NOMO-1 treated with DMSO at 0.1 percent for 48 hours (cell line): ENCODE results near the gene SEPTIN6.

Experiments used
- DNase-seq: peaks from one replicate; lab custom pipeline; 2025; ENCODE audit not compliant: unreplicated experiment; lab: John Stamatoyannopoulos, UW

SEPTIN6 gene

DNA sequence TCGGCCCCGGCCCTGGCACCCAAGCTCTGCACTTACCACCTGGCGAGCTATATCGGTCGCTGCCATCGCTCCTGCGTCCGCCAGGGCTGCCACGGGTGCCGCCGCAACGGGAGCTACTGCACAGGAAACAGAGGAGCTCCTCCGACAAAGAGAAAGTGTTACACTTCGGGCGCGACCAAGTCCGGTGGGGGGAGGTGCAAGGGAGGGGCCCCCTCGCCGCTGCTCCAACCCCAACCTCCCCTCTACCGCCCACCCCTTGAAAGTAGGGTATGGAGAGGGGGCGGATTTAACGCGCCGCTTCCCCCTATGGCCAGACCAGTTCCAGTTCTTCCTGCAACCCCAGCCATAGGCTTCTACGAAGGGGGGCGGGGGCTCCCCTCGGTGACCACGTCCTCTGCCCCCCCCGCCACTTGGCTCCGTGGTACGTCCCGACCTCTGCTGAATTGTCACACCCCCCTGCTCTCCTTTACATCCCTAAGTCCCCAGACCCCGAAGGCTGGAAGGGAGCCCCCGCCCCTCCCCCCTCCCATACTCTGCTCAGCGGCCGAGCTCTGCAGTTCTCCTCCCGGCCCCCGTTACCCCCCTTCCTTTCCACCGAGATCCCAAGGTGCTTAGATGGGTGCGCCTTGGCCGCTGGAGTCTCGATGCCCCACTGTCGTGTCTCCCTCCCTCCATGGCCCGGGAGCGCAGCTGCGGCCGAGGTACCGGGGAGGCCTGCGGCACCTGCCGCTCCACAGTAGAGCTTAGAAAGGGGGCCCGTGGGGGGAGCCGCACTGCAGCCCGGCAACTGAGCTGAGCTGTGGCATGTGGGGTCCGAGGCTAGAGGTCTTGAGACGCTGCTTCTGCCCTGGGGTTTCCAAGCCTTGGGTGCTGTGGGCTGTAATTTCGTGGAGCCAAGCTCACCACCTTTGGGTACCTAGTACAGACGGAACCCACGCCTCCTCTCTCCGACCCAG is at the start of gene SEPTIN6:
Gene SEPTIN6 (minus strand): TSS at position 129 of the 956 bp plus-strand sequence. CDS start 63 bp downstream, at position 66.
- DNase-seq, result peak; percentile 82

DNA sequence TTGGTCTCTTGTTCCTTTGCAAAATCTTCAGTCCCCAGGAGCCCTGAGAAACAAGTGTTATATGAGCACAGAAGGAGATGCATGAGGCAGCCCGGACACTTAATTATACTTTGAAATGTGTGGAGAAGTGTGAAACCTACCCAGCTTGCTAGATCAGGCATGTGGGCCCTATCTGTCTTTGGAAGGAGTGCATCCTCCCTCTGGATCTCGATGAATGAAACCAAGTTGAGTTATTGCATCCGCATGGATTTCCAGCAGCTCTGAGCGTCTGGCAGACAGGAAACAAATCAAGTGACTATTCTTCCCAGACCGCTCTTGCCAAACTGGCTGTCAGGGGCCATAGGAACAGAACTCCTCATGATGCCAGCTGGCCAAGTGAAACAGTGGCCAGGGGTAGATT is 45.8 kb upstream of the SEPTIN6 start:
- no peak for DNase-seq

DNA sequence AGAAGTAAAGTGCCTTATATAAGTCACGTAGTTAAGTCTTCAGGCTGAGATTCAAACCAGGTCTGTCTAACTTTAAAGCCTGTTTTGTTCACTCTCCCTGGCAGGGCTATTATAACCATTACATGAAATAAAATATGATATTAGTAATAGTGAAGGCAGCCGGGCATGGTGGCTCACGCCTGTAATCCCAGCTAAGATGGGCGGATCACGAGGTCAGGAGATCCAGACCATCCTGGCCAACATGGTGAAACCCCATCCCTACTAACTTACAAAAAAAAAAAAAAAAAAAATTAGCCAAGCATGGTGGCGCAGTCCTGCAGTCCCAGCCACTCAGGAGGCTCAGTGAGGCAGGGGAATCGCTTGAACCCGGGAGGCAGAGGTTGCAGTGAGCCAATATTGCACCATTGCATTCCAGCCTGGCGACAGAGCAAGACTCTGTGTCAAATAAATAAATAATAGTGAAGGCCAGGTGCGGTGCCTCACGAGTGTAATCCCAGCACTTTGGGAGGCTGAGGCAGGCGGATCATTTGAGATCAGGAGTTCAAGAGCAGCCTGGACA is 43.3 kb upstream of the SEPTIN6 start:
- no peak for DNase-seq

DNA sequence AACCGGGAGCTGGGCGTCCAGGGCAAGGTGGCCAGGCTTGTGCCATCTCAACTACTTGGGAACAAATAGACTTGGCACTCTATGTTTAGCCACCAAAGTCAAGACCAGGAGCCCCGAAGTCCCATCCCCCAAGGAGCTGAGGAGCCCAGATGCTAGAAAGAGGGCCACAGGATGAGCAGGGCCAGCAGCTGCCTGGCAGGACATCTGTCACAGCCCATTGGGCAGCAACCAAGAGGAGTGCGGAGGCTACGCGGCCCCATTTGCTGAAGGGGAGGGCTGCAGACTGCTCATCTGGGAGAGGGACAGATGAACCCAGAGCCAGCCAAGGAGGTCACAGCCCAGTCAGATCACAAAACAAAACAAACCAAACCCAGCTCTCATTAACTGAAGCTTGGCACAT is 42.5 kb upstream of the SEPTIN6 start:
- no peak for DNase-seq

DNA sequence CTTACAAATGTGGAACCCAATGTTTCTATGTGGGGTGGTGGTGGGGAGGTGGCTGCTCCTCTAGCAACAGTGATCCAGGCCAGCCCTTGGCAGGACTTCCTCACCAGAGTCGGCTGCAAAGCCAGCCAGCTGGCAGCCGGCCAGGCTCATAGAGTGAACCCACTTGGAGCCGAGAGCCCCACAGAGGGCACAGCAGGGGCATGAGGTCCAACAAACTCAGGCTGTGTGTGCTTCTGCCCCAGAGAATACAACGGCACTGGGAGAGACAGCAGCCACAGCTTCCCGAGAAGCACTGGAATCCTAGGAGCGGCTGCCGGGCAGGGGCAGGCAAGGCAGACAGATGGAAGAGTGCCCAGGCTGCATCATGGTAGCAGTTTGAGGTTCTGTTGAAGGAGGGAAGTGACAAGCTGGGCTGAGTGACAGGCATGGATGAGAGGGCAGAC is 42.0 kb upstream of the SEPTIN6 start:
- no peak for DNase-seq

DNA sequence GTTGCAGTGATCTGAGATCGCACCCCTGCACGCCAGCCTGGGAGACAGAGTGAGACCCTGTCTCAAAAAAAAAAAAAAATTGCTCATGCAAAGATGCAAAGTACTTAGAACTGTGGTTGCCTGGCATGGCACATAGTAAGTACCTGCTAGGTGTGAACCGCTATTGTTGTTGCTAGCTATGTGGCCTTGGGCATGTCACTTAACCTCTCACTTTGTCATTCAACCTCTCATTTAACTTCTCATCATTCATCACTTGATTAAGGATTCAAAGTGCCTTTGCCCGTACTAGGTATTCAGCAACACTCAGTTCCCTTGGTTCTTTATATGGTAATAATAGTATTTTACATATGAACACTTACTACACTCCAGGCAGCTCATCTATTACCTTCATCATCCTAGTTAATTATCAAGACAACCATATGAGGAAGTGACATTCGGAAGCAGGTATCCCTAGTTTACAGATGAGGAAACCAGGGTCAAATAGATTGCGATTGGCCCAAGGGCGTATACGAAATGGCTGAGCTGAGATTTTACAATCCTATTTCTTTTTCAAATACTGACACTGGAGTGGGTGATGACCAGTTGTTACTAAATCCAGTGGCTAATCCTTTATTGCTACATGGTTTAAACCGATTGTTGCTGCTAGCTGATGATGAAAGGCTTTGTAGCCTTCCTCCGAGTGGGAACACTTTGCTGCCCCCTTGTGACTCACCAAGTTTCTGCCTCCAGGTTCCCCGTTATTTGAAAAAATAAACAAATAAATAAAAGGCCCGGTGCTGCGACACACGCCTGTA is 36.6 kb upstream of the SEPTIN6 start:
- peak; percentile 86 for DNase-seq

DNA sequence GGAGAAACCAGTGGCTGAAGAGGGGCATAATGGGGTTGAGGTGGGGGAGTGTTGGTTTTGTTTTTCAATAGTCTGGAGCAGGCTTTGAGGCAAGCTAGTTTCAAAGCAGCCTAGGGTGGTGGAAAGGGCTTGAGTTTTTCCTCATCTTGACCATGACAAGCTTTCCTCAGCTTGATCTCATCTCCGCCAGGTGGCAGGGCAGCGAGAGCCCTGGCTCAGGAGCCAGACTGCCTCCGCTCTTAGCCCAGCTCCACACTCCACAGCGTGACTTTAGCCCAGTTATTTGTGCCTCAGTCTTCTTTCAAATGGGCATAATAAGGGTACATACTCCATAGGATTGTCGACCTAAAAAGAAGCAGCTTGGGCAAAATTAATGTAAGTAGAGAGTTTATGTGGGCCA is 35.5 kb upstream of the SEPTIN6 start:
- no peak for DNase-seq

DNA sequence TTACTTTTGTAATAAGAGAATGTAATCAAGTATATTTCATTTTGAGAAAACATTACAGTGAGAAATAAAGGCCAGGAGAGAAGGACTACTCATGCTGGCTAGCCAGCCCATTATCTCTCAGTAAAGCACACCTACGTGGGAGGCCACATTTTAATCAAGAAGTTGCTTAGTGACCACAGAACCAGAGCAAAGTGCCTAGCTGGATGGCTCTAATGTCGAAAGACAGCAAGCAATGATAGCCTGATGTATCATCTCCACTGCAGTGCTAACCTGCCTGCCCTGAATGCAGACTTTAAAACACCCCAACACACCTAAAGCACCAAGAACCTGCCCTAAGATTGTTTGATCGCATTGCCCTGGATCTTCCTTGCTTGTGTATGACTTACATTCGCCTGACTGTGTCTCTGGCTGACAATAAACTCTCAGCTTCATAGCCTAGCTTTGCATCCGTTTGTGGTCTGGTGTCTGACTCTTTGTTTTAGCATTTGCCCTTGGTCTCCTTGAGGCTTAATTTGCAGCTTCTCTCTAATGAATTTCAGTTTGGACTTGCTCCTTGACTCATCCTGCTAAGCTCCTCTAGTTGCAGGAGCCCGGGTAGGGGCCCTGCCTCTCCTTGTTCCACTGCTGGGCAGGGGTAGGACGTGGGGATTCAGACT is 34.1 kb upstream of the SEPTIN6 start:
- peak; percentile 60 for DNase-seq

DNA sequence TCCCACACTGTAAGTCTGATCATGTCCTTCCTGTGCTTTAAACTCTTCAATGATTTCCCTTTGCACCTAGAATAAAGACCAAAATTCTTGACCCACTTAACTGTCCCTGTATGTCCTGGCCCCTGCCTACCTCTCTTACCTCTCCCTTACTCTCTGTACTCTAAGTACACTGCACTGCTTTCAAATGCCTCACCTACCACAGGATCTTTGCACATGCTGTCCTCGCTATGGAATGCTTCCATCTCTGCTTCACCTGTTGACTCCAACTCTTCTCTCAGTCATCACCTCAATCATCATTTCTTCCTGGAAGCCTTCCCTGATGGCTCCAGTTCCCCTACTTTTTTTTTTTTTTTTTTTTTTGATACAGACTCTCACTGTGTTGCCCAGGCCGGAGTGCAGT is 29.0 kb upstream of the SEPTIN6 start:
- DNase-seq, result no peak

DNA sequence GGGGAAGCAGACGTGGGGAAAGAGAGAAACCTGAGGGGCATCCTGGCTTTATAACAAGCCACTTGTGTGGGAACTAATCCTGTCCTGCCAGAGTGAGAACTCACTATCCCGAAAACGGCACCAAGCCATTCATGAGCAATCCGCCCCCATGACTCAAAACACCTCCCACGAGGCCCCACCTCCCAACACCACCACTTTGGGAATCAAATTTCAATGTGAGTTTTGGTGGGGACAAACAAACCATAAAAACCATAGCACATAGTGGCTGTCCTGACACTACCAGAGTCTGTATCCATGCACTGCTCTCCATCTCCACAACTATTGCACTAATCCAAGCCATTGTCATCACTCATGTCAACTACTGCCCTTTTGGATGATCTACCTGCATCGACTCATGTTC is 28.5 kb upstream of the SEPTIN6 start:
- no peak for DNase-seq

DNA sequence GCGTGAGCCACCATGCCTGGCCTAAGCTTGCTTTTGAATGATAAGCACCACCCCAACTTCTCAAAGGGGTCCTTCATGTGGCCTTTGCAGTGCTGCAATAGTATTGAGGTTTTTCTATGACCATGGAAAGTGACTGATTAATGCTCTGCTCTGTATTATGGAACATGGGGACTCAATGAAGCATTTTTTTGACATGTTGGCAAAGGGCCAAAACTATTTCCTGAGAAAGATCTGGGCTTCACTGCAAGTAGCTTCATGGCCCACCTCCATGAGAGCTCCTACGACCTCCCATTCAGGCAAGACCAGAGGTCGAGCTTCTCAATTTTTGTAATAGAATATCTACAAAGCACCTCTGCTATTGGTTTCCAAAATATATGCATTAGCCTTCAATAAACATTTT is 16.7 kb upstream of the SEPTIN6 start:
- DNase-seq, result no peak

DNA sequence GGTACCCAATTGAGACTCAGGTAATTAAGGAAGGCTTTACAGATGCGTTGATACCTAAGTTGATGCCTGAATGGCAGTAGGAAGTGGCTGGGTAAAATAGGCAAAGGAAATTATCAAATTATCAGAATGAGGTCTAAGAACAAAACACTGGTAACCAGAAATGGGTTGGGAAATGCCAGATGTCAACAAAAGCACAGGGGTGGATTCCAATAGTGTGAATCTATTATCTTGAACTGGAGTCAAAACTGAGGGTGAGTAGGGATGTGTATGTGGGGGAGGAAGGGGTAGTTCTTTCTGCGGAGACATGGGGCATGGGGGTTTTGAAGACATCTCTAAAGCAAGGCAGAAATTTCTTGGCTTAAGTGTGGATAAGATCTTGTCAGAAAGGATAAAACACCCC is 16.0 kb upstream of the SEPTIN6 start:
- no peak for DNase-seq

DNA sequence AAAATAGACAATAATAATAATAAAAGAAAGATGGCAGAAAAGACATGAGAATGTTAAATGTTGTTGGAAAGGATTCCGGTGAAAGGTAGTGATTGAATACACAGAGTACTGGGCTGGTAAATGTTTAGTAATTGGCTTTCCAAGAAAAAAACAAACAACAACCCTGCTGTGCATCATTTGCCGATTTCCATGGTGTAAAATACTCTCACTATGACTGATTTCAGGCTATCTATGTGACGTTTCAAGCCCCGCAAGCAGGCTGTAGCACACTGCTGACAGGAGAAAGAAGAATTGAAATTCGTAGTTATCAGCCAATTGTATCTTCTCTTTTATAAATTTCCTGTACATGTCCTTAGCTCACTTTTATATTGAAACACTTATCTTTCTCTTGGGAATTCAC is 13.6 kb upstream of the SEPTIN6 start:
- DNase-seq, result no peak

DNA sequence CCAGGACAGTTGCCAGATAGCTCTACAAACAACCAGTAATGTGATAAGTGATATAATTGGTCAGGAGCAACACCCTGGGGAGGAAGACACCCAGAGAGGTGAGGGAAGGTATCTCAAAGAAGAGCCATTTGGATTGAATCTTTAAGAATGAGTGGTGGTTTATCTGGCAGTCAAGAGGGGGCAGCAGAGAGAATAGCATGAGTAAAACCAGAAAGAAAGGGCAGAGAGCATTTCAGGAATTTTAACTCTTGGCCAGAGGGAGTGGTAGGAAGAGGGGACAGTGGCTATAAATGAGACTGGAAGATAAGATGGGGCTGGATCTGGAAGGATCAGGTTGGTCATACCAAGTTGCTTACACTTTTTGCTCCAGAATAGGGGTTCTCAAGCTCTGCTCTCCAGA is 5.9 kb upstream of the SEPTIN6 start:
- DNase-seq, result peak; percentile 42

DNA sequence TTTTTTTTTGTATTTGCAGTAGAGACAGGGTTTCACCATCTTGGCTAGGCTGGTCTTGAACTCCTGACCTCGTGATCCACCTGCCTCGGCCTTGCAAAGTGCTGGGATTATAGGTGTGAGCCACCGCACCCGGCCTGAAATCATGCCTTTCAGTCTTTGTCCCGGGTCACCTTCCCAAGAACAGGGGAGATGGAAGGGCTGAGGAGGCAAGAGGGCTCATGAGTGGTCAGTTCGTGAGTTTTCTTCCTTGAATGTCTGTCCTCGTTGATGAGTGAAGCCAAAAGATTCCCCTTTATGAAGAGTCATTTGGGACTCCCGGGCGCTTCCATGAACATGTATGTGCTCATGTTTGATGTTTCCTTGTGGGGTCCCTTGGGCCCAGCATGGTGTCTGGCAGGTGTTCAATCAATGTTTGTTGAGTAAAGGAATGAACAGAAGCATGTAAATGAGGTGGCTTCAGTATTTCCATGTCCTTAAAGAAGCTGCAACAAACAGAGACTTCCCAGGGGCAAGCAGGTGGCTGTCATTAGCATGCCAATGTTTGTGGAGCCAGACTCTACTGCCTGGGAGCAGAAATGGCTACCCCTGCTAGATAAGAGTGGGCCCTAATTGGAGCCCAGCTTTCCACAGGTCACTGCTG is 3.4 kb upstream of the SEPTIN6 start:
- DNase-seq, result no peak

DNA sequence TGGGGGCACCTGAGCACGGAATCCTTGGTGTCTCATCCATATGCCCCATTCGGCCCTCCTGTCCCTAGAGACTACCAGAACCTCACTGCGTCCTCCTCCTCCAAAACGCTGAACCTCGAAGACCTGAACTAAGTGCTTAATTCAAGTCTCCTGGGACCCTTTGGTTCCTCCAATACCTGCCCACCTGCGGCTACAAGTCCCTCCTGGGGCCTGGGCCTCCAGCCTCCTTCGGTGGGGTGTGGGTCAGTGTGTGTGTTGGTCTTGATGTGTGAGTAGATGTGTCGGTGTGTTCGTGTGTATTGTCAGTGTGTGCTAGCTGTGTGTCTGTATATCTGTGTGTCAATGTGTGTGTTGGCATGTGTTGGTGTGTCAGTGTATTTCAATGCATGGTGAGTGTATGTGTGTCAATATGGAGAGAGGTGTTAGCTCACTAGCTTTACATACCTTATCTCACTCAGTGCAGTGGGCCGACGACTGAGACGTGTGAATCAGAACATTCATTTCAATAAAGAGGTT is 2.6 kb upstream of the SEPTIN6 start:
- DNase-seq, result no peak

DNA sequence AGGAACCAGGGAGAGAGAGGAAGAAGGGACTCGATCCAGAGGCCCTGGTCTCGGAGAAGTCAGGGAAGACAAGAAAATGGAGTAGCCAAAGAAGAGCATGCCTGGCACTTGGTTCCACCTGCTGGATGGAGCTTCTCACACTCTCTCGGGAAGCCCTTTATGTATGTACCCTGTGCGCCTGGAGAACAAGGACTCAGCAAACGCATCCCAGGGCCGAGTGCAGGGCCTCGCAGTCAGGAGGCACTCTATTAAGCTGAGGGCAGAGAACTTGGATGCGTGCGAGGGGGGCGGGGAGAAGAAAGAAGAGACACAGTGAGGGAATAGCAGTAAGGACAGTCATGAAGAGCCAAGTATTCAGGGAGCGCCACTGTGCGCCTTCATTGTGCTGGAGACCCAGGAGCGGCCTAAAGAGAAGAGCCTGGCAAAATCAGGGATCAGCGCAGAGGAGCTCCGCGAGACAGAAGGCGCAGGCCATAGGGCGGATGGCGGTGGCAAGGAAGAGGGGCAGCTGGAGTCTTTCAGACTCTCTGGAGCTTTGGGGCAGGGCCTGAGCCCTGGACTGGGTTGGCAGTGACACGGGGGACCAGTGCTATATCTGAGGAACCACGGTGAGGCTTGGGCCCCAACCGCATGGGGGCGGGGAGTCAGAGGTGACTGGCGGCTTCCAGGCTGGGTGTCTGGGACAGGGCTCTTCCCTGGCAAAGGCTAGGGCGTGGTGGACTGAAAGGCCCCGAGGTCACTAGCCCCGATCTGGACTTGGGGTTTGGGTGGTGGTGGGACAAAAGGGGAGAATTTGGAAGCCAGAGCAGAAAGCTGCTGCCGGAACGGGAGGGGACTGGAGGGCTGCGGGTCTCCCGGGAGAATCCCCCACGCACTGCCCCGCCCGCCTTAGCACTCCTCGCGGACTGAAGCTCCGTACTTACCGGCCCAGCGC is 1.9 kb upstream of the SEPTIN6 start:
- DNase-seq, result no peak

DNA sequence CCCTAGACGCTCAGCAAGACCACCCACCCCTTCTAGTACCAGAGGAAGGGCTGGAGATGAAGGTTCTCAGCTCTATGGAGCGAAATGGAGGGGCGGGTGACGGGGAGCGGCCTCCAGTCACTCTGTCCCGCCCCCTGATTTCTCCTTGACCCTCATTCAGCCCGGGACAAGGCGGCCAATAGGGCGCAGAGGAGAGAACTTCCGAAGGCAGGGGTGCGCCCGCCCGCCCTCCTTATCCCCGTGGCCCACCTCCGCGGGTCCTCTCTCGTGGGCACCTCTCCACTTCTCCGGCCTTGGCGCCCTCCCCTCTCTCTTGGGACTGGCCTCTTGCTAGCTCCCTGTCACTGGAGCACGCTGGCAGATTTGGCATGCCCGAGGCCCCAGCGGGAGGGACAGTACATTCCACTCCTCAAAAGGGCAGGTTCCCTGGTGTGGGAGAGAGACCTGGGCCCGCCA is 1.1 kb upstream of the SEPTIN6 start:
- DNase-seq, result no peak
